Esophagus squamous epithelium (tissue), 5 donors: Measurements from ENCODE around the gene SSTR3. TPM values are rescaled to one million over a fixed set of nuclear protein-coding genes. Genes with fewer than 3 reads are reported as not detected.

Source experiments
- DNase-seq: peaks from one replicate; lab custom pipeline; 2025; lab: John Stamatoyannopoulos, UW
- H3K27ac ChIP-seq, 4 donors: fragments of 200-600 bp; sonication (generic); one replicate each; pipeline ENCODE4 v1.5.1; 2016 to 2019; ENCODE audit warnings: mild to moderate bottlenecking in 1 of 4
- H3K27me3 ChIP-seq, 4 donors: fragments of 200-600 bp; sonication (generic); 1 replicate in 3 of 4; 2 replicates in 1 of 4; pipeline versions ENCODE4 v1.5.1 to v1.6.0; 2017 to 2021; ENCODE audit warnings: antibody characterized with exemption in 1 of 4
- H3K36me3 ChIP-seq, 3 donors: fragments of 200-600 bp; sonication (generic); one replicate each; pipeline ENCODE4 v1.5.1; 2016 to 2019
- H3K4me1 ChIP-seq, 3 donors: fragments of 200-600 bp; sonication (generic); one replicate each; pipeline ENCODE4 v1.5.1; 2017 to 2019
- H3K4me3 ChIP-seq, 4 donors: fragments of 200-600 bp; sonication (generic); 1 replicate in 3 of 4; 2 replicates in 1 of 4; pipeline ENCODE4 v1.5.1; 2016 to 2019; ENCODE audit warnings: mild to moderate bottlenecking in 2 of 4, moderate library complexity in 1 of 4
- H3K9me3 ChIP-seq, 3 donors: fragments of 200-600 bp; sonication (generic); one replicate each; pipeline ENCODE4 v1.5.1; 2016 to 2019
- CTCF ChIP-seq, 6 experiments: fragments of 450-650 bp in 4 of 6; fragments of 200-600 bp in 2 of 6; sonication (generic) in 2 of 6; IDR thresholded peaks; one replicate each; pipeline ENCODE4 v1.5.1; 2016 to 2019; ENCODE audit warnings: antibody characterized with exemption in 6 of 6, mild to moderate bottlenecking in 4 of 6, moderate library complexity in 4 of 6
- POLR2A ChIP-seq, 4 donors: fragments of 450-650 bp; IDR thresholded peaks; one replicate each; pipeline ENCODE4 v1.6.1; 2017; ENCODE audit warnings: antibody characterized with exemption in 4 of 4, mild to moderate bottlenecking in 4 of 4, moderate library complexity in 3 of 4
- WGBS, 2 donors: methylation state at CpG; one replicate each; pipeline ENCODE4 v1.1.5; 2018; 5-methylcytosine and 5-hydroxymethylcytosine counted together
- intact Hi-C: fragments of 100-400 bp; cut with DNase I; formaldehyde crosslinking; loops from one replicate; pipeline ENCODE4 v1.15.0; 2022
- total RNA-seq, 4 donors: library from RNA; depleted of rRNA; stranded (reverse); fragments of >200 nt; gene quantifications; one replicate each; pipeline ENCODE4 v1.1.0, GENCODE V29; 2016
- donor health status: DM: yes; HTN: yes; CAD: no.

SSTR3 gene
- total RNA-seq, 4 donors from 2014 or later = not detected

- Histone ChIP-seq H3K27ac (no peak overlapping the region), H3K36me3 (peaks cover 0 to 8% (median 0%) of the 10 kb centered on the region in 3 donors), H3K27me3 (peaks cover 0 to 4% (median 0%) of the 10 kb centered on the region in 4 donors), H3K4me3 (no peak overlapping the region), H3K4me1 (peaks cover 25 to 64% (median 28%) of the 10 kb centered on the region in 3 donors), H3K9me3 (no peaks in the 10 kb centered on the region)
- 71 to 90% methylated on average over 16 to 27 of the region's 37 CpGs for WGBS, 2 donors
- no peak for DNase-seq
- TF ChIP-seq CTCF (IDR thresholded peaks at IDR 0.05) (no peak), POLR2A (IDR thresholded peaks at IDR 0.05) (no peak)
- intact Hi-C loops = no loop called here
These were observed 30.0 kb downstream of the SSTR3 start for GRCh38 chr22:37182101-37182948.

- H3K36me3 ChIP-seq = peaks cover 0 to 8% (median 0%) of the 10 kb centered on the region in 3 donors
- WGBS, 2 donors = 64 to 76% methylated on average over 4 of the region's 4 CpGs
- H3K9me3 ChIP-seq = no peaks in the 10 kb centered on the region
- H3K4me1 ChIP-seq = peaks cover 24 to 64% (median 25%) of the 10 kb centered on the region in 3 donors
- no peak overlapping the region for H3K4me3 ChIP-seq
- H3K27ac ChIP-seq = no peak overlapping the region
- no peak for DNase-seq
- intact Hi-C loops = no loop called here
- peaks cover 0 to 10% (median 0%) of the 10 kb centered on the region in 4 donors for H3K27me3 ChIP-seq
- TF ChIP-seq CTCF (IDR thresholded peaks at IDR 0.05) (no peak), POLR2A (IDR thresholded peaks at IDR 0.05) (no peak)
These were observed 30.6 kb downstream of the SSTR3 start for GRCh38 chr22:37181681-37182080.

- Histone ChIP-seq H3K4me1 (peaks cover 29 to 64% (median 35%) of the 10 kb centered on the region in 3 donors), H3K27me3 (peaks cover 0 to 20% (median 0%) of the 10 kb centered on the region in 4 donors), H3K9me3 (no peaks in the 10 kb centered on the region), H3K27ac (no peak overlapping the region), H3K36me3 (peaks cover 0 to 8% (median 0%) of the 10 kb centered on the region in 3 donors), H3K4me3 (no peak overlapping the region)
- intact Hi-C loops = no loop called here
- no peak for DNase-seq
- 72 to 87% methylated on average over 3 to 5 of the region's 15 CpGs for WGBS, 2 donors
- TF ChIP-seq POLR2A (IDR thresholded peaks at IDR 0.05) = no peak
- no peak for TF ChIP-seq CTCF (IDR thresholded peaks at IDR 0.05)
These were observed 31.6 kb downstream of the SSTR3 start for GRCh38 chr22:37180531-37181231.

- Histone ChIP-seq H3K27ac (peak overlapping the region in 1 of 4 donors; percentile 5), H3K9me3 (no peaks in the 10 kb centered on the region), H3K36me3 (peaks cover 0 to 8% (median 0%) of the 10 kb centered on the region in 3 donors), H3K4me3 (no peak overlapping the region), H3K27me3 (peaks cover 0 to 27% (median 0%) of the 10 kb centered on the region in 4 donors), H3K4me1 (peaks cover 31 to 60% (median 35%) of the 10 kb centered on the region in 3 donors)
- TF ChIP-seq CTCF (IDR thresholded peaks at IDR 0.05) = no peak
- no peak for TF ChIP-seq POLR2A (IDR thresholded peaks at IDR 0.05)
- DNase-seq = no peak
- 85 to 88% methylated on average over 9 to 16 of the region's 31 CpGs for WGBS, 2 donors
- intact Hi-C loops = no loop called here
These were observed 32.5 kb downstream of the SSTR3 start for GRCh38 chr22:37179622-37180420.
